Activated CD8-positive, alpha-beta T cell treated with anti-CD3 and anti-CD28 coated beads for 36 hours (primary cell): ENCODE measurements around the gene PLXNB3. TPM values are rescaled to one million over a fixed set of nuclear protein-coding genes. Genes with fewer than 3 reads are reported as not detected.

Experiments
- ATAC-seq: fragments of 200-7000 bp; cut with Tn5 transposase; one replicate; pipeline ENCODE4 v1.10.0; 2021; ENCODE audit warnings: mild to moderate bottlenecking, moderate library complexity
- CTCF ChIA-PET: fragments of 350-600 bp; sonication (Branson Sonifier 250); formaldehyde crosslinking; loops from one replicate; lab custom pipeline; 2021; ENCODE audit warnings: antibody characterized with exemption; lab: Charles Lee
- POLR2A ChIA-PET: fragments of 350-600 bp; sonication (Branson Sonifier 250); formaldehyde crosslinking; loops from one replicate; lab custom pipeline; 2021; ENCODE audit warnings: antibody characterized with exemption; lab: Charles Lee
- DNase-seq: peaks from one replicate; pipeline ENCODE4 v3.0.0-alpha.2; 2020
- H3K27ac Mint-ChIP-seq: one replicate; pipeline ENCODE4 v1.8.0; 2021; ENCODE audit warnings: mild to moderate bottlenecking, mixed read lengths
- H3K27me3 Mint-ChIP-seq: one replicate; pipeline ENCODE4 v1.8.0; 2021; ENCODE audit warnings: mixed read lengths
- H3K36me3 Mint-ChIP-seq: one replicate; pipeline ENCODE4 v1.8.0; 2021; ENCODE audit warnings: low read depth, mixed read lengths
- H3K4me1 Mint-ChIP-seq: one replicate; pipeline ENCODE4 v1.8.0; 2021; ENCODE audit warnings: low read depth, mixed read lengths
- H3K4me3 Mint-ChIP-seq: one replicate; pipeline ENCODE4 v1.8.0; 2021; ENCODE audit warnings: mild to moderate bottlenecking, moderate library complexity, mixed read lengths
- H3K9me3 Mint-ChIP-seq: one replicate; pipeline ENCODE4 v1.8.0; 2021; ENCODE audit warnings: mixed read lengths
- intact Hi-C: fragments of 100-400 bp; cut with micrococcal nuclease; formaldehyde crosslinking; loops from one replicate; pipeline ENCODE4 v1.10.0; 2022
- total RNA-seq, 2 experiments: library from RNA; stranded (reverse); gene quantifications; one replicate each; pipeline ENCODE4 v1.2.3, GENCODE V29; 2021
- TF ChIP-seq, protein P1 (sequence below): fragments of 200-600 bp; IDR thresholded peaks from one replicate; pipeline ENCODE4 v1.8.0; 2022; ENCODE audit warnings: antibody characterized with exemption, mild to moderate bottlenecking

PLXNB3 gene
- total RNA-seq, 2 experiments from 2014 or later = 7.7 to 8.2 TPM

GRCh38 chrX:153771415-153772315 is 7.6 kb downstream of the PLXNB3 start:
- Mint-ChIP-seq H3K4me1 (peaks cover 8% of the 10 kb centered on the region), H3K27ac (no peak overlapping the region), H3K4me3 (no peak overlapping the region), H3K27me3 (no peaks in the 10 kb centered on the region), H3K9me3 (no peaks in the 10 kb centered on the region), H3K36me3 (no peaks in the 10 kb centered on the region)
- DNase-seq (no peak), ATAC-seq (no peak)
- intact Hi-C loops = no loop called here
- CTCF ChIA-PET = interaction anchor here (1.2 kb wide), 1 partner anchor 9 kb away, joined by 3 read pairs; no protein-coding TSS in a partner anchor
- POLR2A ChIA-PET = no interaction called here
- TF ChIP-seq, protein P1, sequence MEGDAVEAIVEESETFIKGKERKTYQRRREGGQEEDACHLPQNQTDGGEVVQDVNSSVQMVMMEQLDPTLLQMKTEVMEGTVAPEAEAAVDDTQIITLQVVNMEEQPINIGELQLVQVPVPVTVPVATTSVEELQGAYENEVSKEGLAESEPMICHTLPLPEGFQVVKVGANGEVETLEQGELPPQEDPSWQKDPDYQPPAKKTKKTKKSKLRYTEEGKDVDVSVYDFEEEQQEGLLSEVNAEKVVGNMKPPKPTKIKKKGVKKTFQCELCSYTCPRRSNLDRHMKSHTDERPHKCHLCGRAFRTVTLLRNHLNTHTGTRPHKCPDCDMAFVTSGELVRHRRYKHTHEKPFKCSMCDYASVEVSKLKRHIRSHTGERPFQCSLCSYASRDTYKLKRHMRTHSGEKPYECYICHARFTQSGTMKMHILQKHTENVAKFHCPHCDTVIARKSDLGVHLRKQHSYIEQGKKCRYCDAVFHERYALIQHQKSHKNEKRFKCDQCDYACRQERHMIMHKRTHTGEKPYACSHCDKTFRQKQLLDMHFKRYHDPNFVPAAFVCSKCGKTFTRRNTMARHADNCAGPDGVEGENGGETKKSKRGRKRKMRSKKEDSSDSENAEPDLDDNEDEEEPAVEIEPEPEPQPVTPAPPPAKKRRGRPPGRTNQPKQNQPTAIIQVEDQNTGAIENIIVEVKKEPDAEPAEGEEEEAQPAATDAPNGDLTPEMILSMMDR = no peak

- H3K4me1 Mint-ChIP-seq = peaks cover 4% of the 10 kb centered on the region
- no peaks in the 10 kb centered on the region for H3K9me3 Mint-ChIP-seq
- intact Hi-C loops = no loop called here
- no peak overlapping the region for H3K27ac Mint-ChIP-seq
- no peaks in the 10 kb centered on the region for H3K27me3 Mint-ChIP-seq
- TF ChIP-seq, protein P1 = no peak
- ChIA-PET POLR2A (no interaction called here), CTCF (interaction anchor here (1.2 kb wide), 1 partner anchor 10 kb away, joined by 3 read pairs; no protein-coding TSS in a partner anchor)
- no peak for DNase-seq
- no peak overlapping the region for H3K4me3 Mint-ChIP-seq
- no peaks in the 10 kb centered on the region for H3K36me3 Mint-ChIP-seq
- no peak for ATAC-seq
These were observed 8.5 kb downstream of the PLXNB3 start for GRCh38 chrX:153772316-153773217.

GRCh38 chrX:153773218-153773611 is 9.2 kb downstream of the PLXNB3 start:
- no peaks in the 10 kb centered on the region for H3K4me1 Mint-ChIP-seq
- no peak overlapping the region for H3K4me3 Mint-ChIP-seq
- no peaks in the 10 kb centered on the region for H3K27me3 Mint-ChIP-seq
- POLR2A ChIA-PET = no interaction called here
- TF ChIP-seq, protein P1 = no peak
- DNase-seq (no peak), ATAC-seq (no peak)
- H3K9me3 Mint-ChIP-seq = no peaks in the 10 kb centered on the region
- no peak overlapping the region for H3K27ac Mint-ChIP-seq
- intact Hi-C loops = no loop called here
- CTCF ChIA-PET = no interaction called here
- no peaks in the 10 kb centered on the region for H3K36me3 Mint-ChIP-seq

- Mint-ChIP-seq H3K27me3 (no peaks in the 10 kb centered on the region), H3K4me3 (no peak overlapping the region), H3K36me3 (no peaks in the 10 kb centered on the region), H3K4me1 (no peaks in the 10 kb centered on the region), H3K9me3 (no peaks in the 10 kb centered on the region), H3K27ac (no peak overlapping the region)
- no peak for DNase-seq
- TF ChIP-seq, protein P1 = no peak
- CTCF ChIA-PET = no interaction called here
- intact Hi-C loops = no loop called here
- POLR2A ChIA-PET = no interaction called here
- ATAC-seq = no peak
These were observed 9.9 kb downstream of the PLXNB3 start for GRCh38 chrX:153773741-153774575.
